ENCODE measurements around the gene SSC5D. TPM values are rescaled to one million over a fixed set of nuclear protein-coding genes. Genes with fewer than 3 reads are reported as not detected.

The SSC5D gene
- total RNA-seq, 1 donor from 2014 or later: 1.3 TPM

DNA sequence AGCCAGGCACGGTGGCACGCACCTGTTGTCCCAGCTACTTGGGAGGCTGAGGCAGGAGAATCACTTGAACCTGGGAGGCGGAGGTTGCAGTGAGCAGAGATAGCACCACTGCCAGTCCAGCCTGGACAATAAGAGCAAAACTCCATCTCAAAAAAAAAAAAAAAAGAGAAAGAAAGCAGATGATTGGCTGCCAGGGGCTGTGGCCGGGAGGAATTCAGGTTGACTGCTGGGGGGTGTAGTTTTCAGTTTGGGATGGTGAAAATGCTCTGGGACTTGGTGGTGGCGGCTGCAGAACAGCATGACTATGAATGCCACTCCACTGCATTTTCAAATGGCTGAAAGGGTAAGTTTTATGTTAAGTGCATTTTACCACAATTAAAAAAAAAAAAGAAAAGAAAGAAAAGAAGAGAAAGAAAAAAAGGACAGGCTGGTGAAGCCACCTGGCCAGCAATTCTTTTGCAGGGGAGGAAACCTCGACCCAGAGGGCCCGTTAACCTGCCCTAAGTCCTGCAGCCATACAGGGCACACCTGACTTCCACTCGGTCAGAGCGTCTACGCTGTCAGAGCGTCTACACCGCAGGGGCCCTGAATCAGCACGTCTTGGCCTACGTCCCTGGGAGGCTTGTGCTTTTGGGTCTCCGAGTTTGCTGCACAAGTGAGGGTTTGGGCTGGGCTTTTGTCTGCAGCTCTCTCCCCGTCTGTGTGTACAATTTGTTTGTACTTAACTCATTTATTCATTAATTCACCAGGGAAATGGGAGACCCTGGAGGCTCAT is 30.4 kb upstream of the SSC5D start:
- Mint-ChIP-seq H3K27ac (ENCODE audit: unreplicated experiment) (no peak overlapping the region), H3K4me1 (peaks cover 36% of the 10 kb centered on the region), H3K4me3 (peak overlapping the region; percentile 47), H3K9me3 (no peaks in the 10 kb centered on the region), H3K27me3 (ENCODE audit: low read depth) (peaks cover 19% of the 10 kb centered on the region), H3K36me3 (ENCODE audit: low read depth) (peaks cover 3% of the 10 kb centered on the region)
- no peak for DNase-seq (ENCODE audit: low read depth, low spot score)
- no peak for TF ChIP-seq CTCF (conservative IDR thresholded peaks at IDR 0.05)

GRCh38 chr19:55459551-55459949 is 28.7 kb upstream of the SSC5D start:
- Mint-ChIP-seq H3K27me3 (ENCODE audit: low read depth) (peaks cover 8% of the 10 kb centered on the region), H3K4me3 (peak overlapping the region; percentile 91), H3K4me1 (peaks cover 24% of the 10 kb centered on the region), H3K9me3 (no peaks in the 10 kb centered on the region), H3K27ac (ENCODE audit: unreplicated experiment) (no peak overlapping the region), H3K36me3 (ENCODE audit: low read depth) (peaks cover 3% of the 10 kb centered on the region)
- DNase-seq (ENCODE audit: low read depth, low spot score): no peak
- no peak for TF ChIP-seq CTCF (conservative IDR thresholded peaks at IDR 0.05)

- no peak for TF ChIP-seq CTCF (conservative IDR thresholded peaks at IDR 0.05)
- Mint-ChIP-seq H3K9me3 (no peaks in the 10 kb centered on the region), H3K4me1 (peaks cover 20% of the 10 kb centered on the region), H3K27ac (ENCODE audit: unreplicated experiment) (no peak overlapping the region), H3K36me3 (ENCODE audit: low read depth) (no peaks in the 10 kb centered on the region), H3K27me3 (ENCODE audit: low read depth) (peaks cover 6% of the 10 kb centered on the region), H3K4me3 (peak overlapping the region; percentile 91)
- DNase-seq (ENCODE audit: low read depth, low spot score): no peak
These were observed 28.1 kb upstream of the SSC5D start for GRCh38 chr19:55459950-55460657.

DNA sequence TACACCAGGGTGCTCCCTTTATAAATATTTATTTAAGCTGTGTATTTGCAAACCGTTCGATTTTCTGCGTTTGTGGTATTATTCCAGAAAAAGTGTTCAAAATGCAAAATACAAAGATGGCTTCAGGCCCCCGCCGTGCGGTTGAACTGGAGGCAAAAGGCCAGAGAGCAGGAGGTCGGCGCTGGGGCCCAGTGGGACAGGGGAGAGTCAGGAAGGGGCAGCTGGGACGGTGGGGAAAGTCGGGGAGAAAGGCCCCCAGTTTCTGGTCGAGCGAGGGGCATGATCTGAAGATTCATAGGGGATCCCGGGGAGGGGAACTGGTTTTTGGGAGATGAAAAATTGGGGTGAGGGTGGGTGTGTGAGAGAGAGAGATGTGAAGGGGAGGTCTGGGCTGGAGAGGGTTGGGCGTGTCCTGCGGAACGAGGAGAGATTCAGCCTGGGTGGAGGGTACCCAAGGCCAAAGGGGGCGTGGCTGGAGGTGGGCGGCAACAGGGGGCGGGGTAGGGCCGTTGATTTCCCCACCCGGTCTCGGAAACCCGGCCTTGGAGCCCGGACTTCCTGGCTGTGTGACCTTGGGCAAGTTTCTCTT is 27.5 kb upstream of the SSC5D start:
- Mint-ChIP-seq H3K9me3 (no peaks in the 10 kb centered on the region), H3K27me3 (ENCODE audit: low read depth) (peaks cover 6% of the 10 kb centered on the region), H3K4me3 (peak overlapping the region; percentile 91), H3K27ac (ENCODE audit: unreplicated experiment) (no peak overlapping the region), H3K4me1 (peaks cover 20% of the 10 kb centered on the region), H3K36me3 (ENCODE audit: low read depth) (no peaks in the 10 kb centered on the region)
- peak; percentile 55 for DNase-seq (ENCODE audit: low read depth, low spot score)
- TF ChIP-seq CTCF (conservative IDR thresholded peaks at IDR 0.05): no peak

DNA sequence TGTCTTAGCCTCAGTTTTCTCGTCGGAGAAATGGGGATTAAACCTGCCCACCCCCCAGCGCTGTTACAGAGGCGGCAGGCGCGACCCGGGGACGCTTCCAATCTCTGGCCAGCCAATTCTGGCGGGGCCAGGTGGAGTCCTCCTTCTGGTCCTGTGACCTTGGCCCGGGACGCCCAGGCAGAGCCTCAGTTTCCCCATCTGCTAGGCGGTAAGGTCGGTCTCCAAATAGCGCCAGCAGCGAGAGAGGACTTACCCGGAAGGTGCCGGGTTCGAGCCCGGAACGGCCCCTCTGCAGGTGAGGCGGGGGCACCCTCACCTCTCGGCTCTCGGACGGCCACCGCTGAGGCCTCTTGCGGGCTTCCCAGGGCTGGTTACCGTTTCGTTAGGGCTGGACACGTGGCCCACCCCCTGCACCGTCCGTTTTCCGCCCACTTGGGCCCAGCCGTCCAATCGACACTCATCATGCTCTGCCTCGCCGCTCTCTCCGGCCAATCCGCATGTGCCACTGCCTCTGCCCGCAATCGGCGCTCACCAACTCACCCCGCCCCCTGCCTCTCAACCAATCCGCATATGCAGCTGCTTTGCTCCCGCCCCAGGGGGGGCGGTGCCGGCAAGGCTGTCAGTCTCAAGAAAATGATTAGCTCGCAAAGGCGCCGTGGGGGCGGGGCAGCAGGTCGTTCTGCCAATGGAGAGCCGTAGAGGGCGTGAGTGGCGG is 26.8 kb upstream of the SSC5D start, which contains the start of gene ISOC2:
Gene ISOC2, minus strand, starts transcription at position 384 of the 715 bp plus-strand sequence. CDS start 5,156 bp downstream, outside the sequence.
- peak; percentile 100 for DNase-seq (ENCODE audit: low read depth, low spot score)
- peak within 1 kb of the TSS; percentile 22 for H3K27ac Mint-ChIP-seq (ENCODE audit: unreplicated experiment)
- H3K36me3 Mint-ChIP-seq (ENCODE audit: low read depth): no peaks in the 10 kb centered on the region
- H3K27me3 Mint-ChIP-seq (ENCODE audit: low read depth): peaks cover 7% of the 10 kb centered on the region
- H3K4me3 Mint-ChIP-seq: peak within 1 kb of the TSS; percentile 91
- no peak for TF ChIP-seq CTCF (conservative IDR thresholded peaks at IDR 0.05)
- H3K9me3 Mint-ChIP-seq: no peaks in the 10 kb centered on the region
- peaks cover 20% of the 10 kb centered on the region for H3K4me1 Mint-ChIP-seq
